ENCODE results near the gene DNHD1.

- no peak for TF ChIP-seq CTCF (IDR thresholded peaks at IDR 0.05; ENCODE audit: insufficient read depth, low read length)
- no peak for TF ChIP-seq GABPA (IDR thresholded peaks at IDR 0.05; ENCODE audit: low read depth)
Measured at GRCh38 chr11:6620636-6621035, 123.6 kb downstream of the DNHD1 start.
